H9 (cell line): ENCODE results near the gene B3GNT4. TPM values are rescaled to one million over a fixed set of nuclear protein-coding genes. Genes with fewer than 3 reads are reported as not detected.

Source experiments
- DNase-seq: peaks from one replicate; pipeline ENCODE4 v3.0.0-alpha.2; 2017
- H2AFZ ChIP-seq: one replicate; pipeline ENCODE4 v1.6.1; 2013; ENCODE audit warnings: mild to moderate bottlenecking, low read length, control low read depth, moderate library complexity
- H2AK5ac ChIP-seq: 2 replicates; pipeline ENCODE4 v1.6.1; 2013; ENCODE audit warnings: low read length, control low read depth, mixed read lengths; ENCODE audit not compliant: insufficient read length
- H2BK120ac ChIP-seq: one replicate; pipeline ENCODE4 v1.6.1; 2013; ENCODE audit warnings: low read depth, mild to moderate bottlenecking, low read length, control low read depth, inconsistent platforms; ENCODE audit not compliant: poor library complexity, severe bottlenecking
- H2BK12ac ChIP-seq: 2 replicates; pipeline ENCODE4 v1.6.1; 2013; ENCODE audit warnings: low read length, control low read depth, mixed read lengths, low read depth; ENCODE audit not compliant: insufficient read length
- H2BK15ac ChIP-seq: 2 replicates; pipeline ENCODE4 v1.6.1; 2013; ENCODE audit warnings: low read depth, low read length, control low read depth
- H2BK20ac ChIP-seq: one replicate; pipeline ENCODE4 v1.6.1; 2013; ENCODE audit warnings: low read depth, mild to moderate bottlenecking, low read length, control low read depth, inconsistent platforms; ENCODE audit not compliant: poor library complexity, severe bottlenecking
- H2BK5ac ChIP-seq: 2 replicates; pipeline ENCODE4 v1.6.1; 2013; ENCODE audit warnings: low read length, control low read depth, mixed read lengths; ENCODE audit not compliant: insufficient read length
- H3K14ac ChIP-seq: 2 replicates; pipeline ENCODE4 v1.6.1; 2013; ENCODE audit warnings: low read length, control low read depth; ENCODE audit not compliant: insufficient read depth
- H3K18ac ChIP-seq: 2 replicates; pipeline ENCODE4 v1.6.1; 2013; ENCODE audit warnings: low read depth, mild to moderate bottlenecking, mixed read lengths, low read length, control low read depth; ENCODE audit not compliant: insufficient read length
- H3K23ac ChIP-seq: 2 replicates; pipeline ENCODE4 v1.6.1; 2013; ENCODE audit warnings: low read length, control low read depth, mixed read lengths, low read depth; ENCODE audit not compliant: insufficient read length
- H3K23me2 ChIP-seq: 2 replicates; pipeline ENCODE4 v1.6.1; 2013; ENCODE audit warnings: low read depth, mild to moderate bottlenecking, mixed read lengths, low read length, control low read depth; ENCODE audit not compliant: insufficient read length, poor library complexity, severe bottlenecking
- H3K27ac ChIP-seq: 2 replicates; pipeline ENCODE4 v1.5.1; 2013; ENCODE audit warnings: low read length, control low read depth, mixed read lengths, low read depth; ENCODE audit not compliant: insufficient read length
- H3K27me3 ChIP-seq: 2 replicates; pipeline ENCODE4 v1.6.1; 2013; ENCODE audit warnings: low read length, control low read depth, inconsistent platforms; ENCODE audit not compliant: insufficient read depth
- H3K4ac ChIP-seq: 2 replicates; pipeline ENCODE4 v1.6.1; 2013; ENCODE audit warnings: low read depth, mild to moderate bottlenecking, control low read depth, inconsistent platforms, low read length, moderate library complexity
- H3K4me1 ChIP-seq: 2 replicates; pipeline ENCODE4 v1.6.1; 2013; ENCODE audit warnings: low read length, control low read depth, inconsistent platforms; ENCODE audit not compliant: insufficient read depth
- H3K4me2 ChIP-seq: 2 replicates; pipeline ENCODE4 v1.6.1; 2013; ENCODE audit warnings: low read length, control low read depth, mixed read lengths; ENCODE audit not compliant: insufficient read length, insufficient read depth
- H3K56ac ChIP-seq: 2 replicates; pipeline ENCODE4 v1.6.1; 2013; ENCODE audit warnings: low read depth, mild to moderate bottlenecking, mixed read lengths, low read length, control low read depth; ENCODE audit not compliant: insufficient read length
- H3K79me1 ChIP-seq: 2 replicates; pipeline ENCODE4 v1.6.1; 2013; ENCODE audit warnings: low read depth, mild to moderate bottlenecking, moderate library complexity, low read length, control low read depth, inconsistent platforms; ENCODE audit not compliant: insufficient read depth, poor library complexity, severe bottlenecking
- H3K79me2 ChIP-seq: 2 replicates; pipeline ENCODE4 v1.6.1; 2013; ENCODE audit warnings: low read length, control low read depth, inconsistent platforms; ENCODE audit not compliant: insufficient read depth
- H3K9ac ChIP-seq: 2 replicates; pipeline ENCODE4 v1.6.1; 2013; ENCODE audit warnings: low read length, control low read depth, mixed read lengths; ENCODE audit not compliant: insufficient read length; ENCODE audit errors: extremely low read depth
- H3K9me3 ChIP-seq: one replicate; pipeline ENCODE4 v1.6.1; 2013; ENCODE audit warnings: low read depth, low read length, inconsistent platforms; ENCODE audit not compliant: control insufficient read depth
- H3T11ph ChIP-seq: one replicate; pipeline ENCODE4 v1.6.1; 2013; ENCODE audit warnings: mild to moderate bottlenecking, low read length, control low read depth, inconsistent platforms
- H4K20me1 ChIP-seq: one replicate; pipeline ENCODE4 v1.6.1; 2013; ENCODE audit not compliant: control insufficient read depth, insufficient read length, insufficient read depth
- H4K5ac ChIP-seq: 2 replicates; pipeline ENCODE4 v1.6.1; 2013; ENCODE audit warnings: low read depth, mild to moderate bottlenecking, mixed read lengths, low read length, control low read depth; ENCODE audit not compliant: insufficient read length
- H4K8ac ChIP-seq: replicated peaks from 2 replicates; pipeline ENCODE4 v1.6.1; 2013; ENCODE audit warnings: low read length, control low read depth, mixed read lengths, low read depth; ENCODE audit not compliant: insufficient read length
- H4K91ac ChIP-seq: 2 replicates; pipeline ENCODE4 v1.6.1; 2013; ENCODE audit warnings: low read depth, mild to moderate bottlenecking, moderate library complexity, mixed read lengths, low read length, control low read depth; ENCODE audit not compliant: insufficient read length
- H3K27ac Mint-ChIP-seq, 3 experiments: 2 replicates in 2 of 3; 3 replicates in 1 of 3; pipeline ENCODE4 v1.8.0; 2020 to 2021; ENCODE audit warnings: mixed read lengths in 3 of 3, mild to moderate bottlenecking in 1 of 3, moderate library complexity in 1 of 3
- H3K27me3 Mint-ChIP-seq: 2 replicates; pipeline ENCODE4 v1.8.0; 2021; ENCODE audit warnings: low read depth, mild to moderate bottlenecking, moderate library complexity, mixed read lengths
- H3K36me3 Mint-ChIP-seq, 3 experiments: 2 replicates in 2 of 3; 3 replicates in 1 of 3; pipeline ENCODE4 v1.8.0; 2020 to 2021; ENCODE audit warnings: low read depth in 3 of 3, mixed read lengths in 3 of 3; ENCODE audit not compliant: insufficient read depth in 1 of 3
- H3K4me1 Mint-ChIP-seq, 2 experiments: 2 replicates each; pipeline ENCODE4 v1.8.0; 2020; ENCODE audit warnings: mixed read lengths in 2 of 2
- H3K4me3 Mint-ChIP-seq, 2 experiments: 2 replicates in 1 of 2; 3 replicates in 1 of 2; pipeline ENCODE4 v1.8.0; 2020 to 2021; ENCODE audit warnings: mild to moderate bottlenecking in 2 of 2, mixed read lengths in 2 of 2, moderate library complexity in 1 of 2
- H3K9me3 Mint-ChIP-seq, 2 experiments: 2 replicates in 1 of 2; 3 replicates in 1 of 2; pipeline ENCODE4 v1.8.0; 2020; ENCODE audit warnings: mild to moderate bottlenecking in 2 of 2, mixed read lengths in 2 of 2, moderate library complexity in 1 of 2
- CTCF ChIP-seq: fragments of 200-600 bp; sonication (generic); conservative IDR thresholded peaks from 3 replicates; pipeline ENCODE4 v1.8.0; 2021; ENCODE audit warnings: antibody characterized with exemption, mild to moderate bottlenecking
- WGBS: extraction: QIAGEN DNeasy Blood & Tissue Kit; methylation state at CpG from one replicate; pipeline ENCODE4 v1.1.7; 2013; ENCODE audit warnings: missing lambda C conversion rate, low lambda C conversion rate, mixed read lengths; ENCODE audit not compliant: insufficient read length; ENCODE audit errors: extremely low coverage; 5-methylcytosine and 5-hydroxymethylcytosine counted together
- total RNA-seq: library from RNA; stranded (reverse); gene quantifications from 2 replicates; pipeline ENCODE4 v1.2.1, GENCODE V29; 2021

Gene B3GNT4
- total RNA-seq, 1 experiment from 2014 or later: 1.0 TPM

DNA sequence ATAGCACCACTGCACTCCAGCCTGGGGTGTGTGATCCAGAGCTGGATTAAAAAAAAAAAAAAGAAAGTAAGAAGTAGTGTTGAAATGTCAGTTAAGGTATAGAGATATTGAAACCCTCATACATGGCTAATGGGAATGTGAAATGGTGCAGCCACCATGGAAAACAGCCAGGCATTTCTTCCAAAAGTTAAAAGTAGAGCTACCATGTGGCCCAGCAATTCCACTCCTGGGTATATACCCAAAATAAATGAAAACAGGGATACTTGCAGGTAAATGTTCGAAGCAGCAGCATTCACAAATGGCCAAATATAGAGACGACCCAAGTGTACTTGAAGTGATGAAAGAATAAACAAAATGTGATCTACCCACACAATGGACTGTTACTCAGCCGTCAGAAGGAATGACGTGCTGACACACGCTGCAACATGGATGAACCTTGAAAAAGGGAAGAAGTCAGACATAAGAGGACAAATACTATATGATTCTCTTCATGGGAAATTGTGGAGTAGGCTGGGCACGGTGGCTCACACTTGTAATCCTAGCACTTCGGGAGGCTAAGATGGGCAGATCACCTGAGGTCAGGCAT is 44.7 kb upstream of the B3GNT4 start:
- no peak overlapping the region for H2BK20ac ChIP-seq
- H3K36me3 Mint-ChIP-seq: no peaks in the 10 kb centered on the region
- no peak overlapping the region for H2AK5ac ChIP-seq
- no peak overlapping the region for H3K27ac Mint-ChIP-seq
- H2BK12ac ChIP-seq: no peak overlapping the region
- H3K4ac ChIP-seq: no peak overlapping the region
- H4K8ac ChIP-seq: no peak overlapping the region
- no peak overlapping the region for H3K18ac ChIP-seq
- H4K20me1 ChIP-seq: no peaks in the 10 kb centered on the region
- no peak overlapping the region for H2BK15ac ChIP-seq
- no peaks in the 10 kb centered on the region for H3K4me1 ChIP-seq
- H3T11ph ChIP-seq: no peak overlapping the region
- no peaks in the 10 kb centered on the region for H3K27me3 ChIP-seq
- H2AFZ ChIP-seq: no peak overlapping the region
- H3K27ac ChIP-seq: no peak overlapping the region
- no peak overlapping the region for H4K5ac ChIP-seq
- no peak for TF ChIP-seq CTCF
- peaks cover 3% of the 10 kb centered on the region for H3K27me3 Mint-ChIP-seq
- no peaks in the 10 kb centered on the region for H3K79me2 ChIP-seq
- no peaks in the 10 kb centered on the region for H3K79me1 ChIP-seq
- no peak overlapping the region for H2BK120ac ChIP-seq
- peaks cover 5% of the 10 kb centered on the region in 2 experiments for H3K4me1 Mint-ChIP-seq
- H3K23me2 ChIP-seq: no peaks in the 10 kb centered on the region
- H3K9ac ChIP-seq: no peak overlapping the region
- no peak overlapping the region for H3K56ac ChIP-seq
- H3K4me3 Mint-ChIP-seq: no peak overlapping the region
- H3K9me3 ChIP-seq: no peaks in the 10 kb centered on the region
- no CpG with 5 or more reads among the region's 7 CpGs for WGBS
- no peak overlapping the region for H3K14ac ChIP-seq
- no peak overlapping the region for H4K91ac ChIP-seq
- DNase-seq: no peak
- no peak overlapping the region for H2BK5ac ChIP-seq
- no peak overlapping the region for H3K23ac ChIP-seq
- no peak overlapping the region for H3K4me2 ChIP-seq
- no peaks in the 10 kb centered on the region for H3K9me3 Mint-ChIP-seq
